AG04450 (cell line): Measurements from ENCODE around the gene CNTN1. TPM values are rescaled to one million over a fixed set of nuclear protein-coding genes. Genes with fewer than 3 reads are reported as not detected.

Experiments used
- CTCF ChIA-PET: fragments of 300-600, 350-600 bp; formaldehyde crosslinking; extraction: SDS; loops from one replicate; lab custom pipeline; 2022; ENCODE audit warnings: antibody characterized with exemption, inconsistent platforms; lab: Charles Lee
- POLR2A ChIA-PET: fragments of 350-600 bp; formaldehyde crosslinking; extraction: SDS; loops from one replicate; lab custom pipeline; 2021; ENCODE audit warnings: antibody characterized with exemption, inconsistent platforms; lab: Yijun Ruan, JAX
- DNase-seq: peaks from one replicate; pipeline ENCODE4 v3.0.0-alpha.2; 2011; ENCODE audit warnings: low read depth, low spot score
- H3K27ac ChIP-seq: one replicate; pipeline ENCODE4 v1.5.1; 2012; ENCODE audit warnings: low read depth, low read length, control low read depth
- H3K27me3 ChIP-seq: one replicate; pipeline ENCODE4 v1.6.0; 2012; ENCODE audit warnings: low read length; ENCODE audit not compliant: control insufficient read depth, insufficient read depth
- H3K4me3 ChIP-seq: 2 replicates; pipeline ENCODE4 v1.5.1; 2011; ENCODE audit warnings: mild to moderate bottlenecking, low read depth, low read length, control low read depth
- H3K9me3 ChIP-seq: 2 replicates; pipeline ENCODE4 v1.5.1; 2012; ENCODE audit warnings: low read length; ENCODE audit not compliant: control insufficient read depth, insufficient read depth
- polyA plus RNA-seq: library from polyadenylated mRNA; depleted of rRNA; stranded (reverse); fragments of >200 nt; gene quantifications from 2 replicates; pipeline ENCODE4 v1.2.3, GENCODE V29; 2011
- TF ChIP-seq, protein P1 (sequence below): IDR thresholded peaks from 2 replicates; pipeline ENCODE4 v1.5.1; 2011; ENCODE audit warnings: low read depth, low read length, control low read depth, inconsistent platforms

Gene CNTN1
- polyA plus RNA-seq, 1 experiment, result 0.19 TPM

DNA sequence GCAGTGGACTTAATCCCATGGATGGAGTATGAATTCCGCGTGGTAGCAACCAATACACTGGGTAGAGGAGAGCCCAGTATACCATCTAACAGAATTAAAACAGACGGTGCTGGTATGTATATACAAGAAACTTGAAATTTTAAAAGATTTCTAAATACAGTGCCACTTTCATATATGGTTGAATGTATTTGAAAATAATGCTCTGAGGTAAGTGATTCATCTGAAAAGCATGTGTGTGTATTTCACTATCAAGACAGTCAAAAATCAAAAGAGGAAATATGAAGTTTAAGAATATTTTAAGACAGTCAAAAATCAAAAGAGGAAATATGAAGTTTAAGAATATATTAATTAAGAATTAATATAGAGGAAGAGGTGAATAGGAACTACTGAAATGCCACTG, 300.9 kb downstream of the CNTN1 start:
- Histone ChIP-seq H3K4me3 (no peak overlapping the region), H3K9me3 (no peaks in the 10 kb centered on the region), H3K27ac (no peak overlapping the region), H3K27me3 (no peaks in the 10 kb centered on the region)
- ChIA-PET CTCF (no interaction called here), POLR2A (no interaction called here)
- TF ChIP-seq, protein P1, sequence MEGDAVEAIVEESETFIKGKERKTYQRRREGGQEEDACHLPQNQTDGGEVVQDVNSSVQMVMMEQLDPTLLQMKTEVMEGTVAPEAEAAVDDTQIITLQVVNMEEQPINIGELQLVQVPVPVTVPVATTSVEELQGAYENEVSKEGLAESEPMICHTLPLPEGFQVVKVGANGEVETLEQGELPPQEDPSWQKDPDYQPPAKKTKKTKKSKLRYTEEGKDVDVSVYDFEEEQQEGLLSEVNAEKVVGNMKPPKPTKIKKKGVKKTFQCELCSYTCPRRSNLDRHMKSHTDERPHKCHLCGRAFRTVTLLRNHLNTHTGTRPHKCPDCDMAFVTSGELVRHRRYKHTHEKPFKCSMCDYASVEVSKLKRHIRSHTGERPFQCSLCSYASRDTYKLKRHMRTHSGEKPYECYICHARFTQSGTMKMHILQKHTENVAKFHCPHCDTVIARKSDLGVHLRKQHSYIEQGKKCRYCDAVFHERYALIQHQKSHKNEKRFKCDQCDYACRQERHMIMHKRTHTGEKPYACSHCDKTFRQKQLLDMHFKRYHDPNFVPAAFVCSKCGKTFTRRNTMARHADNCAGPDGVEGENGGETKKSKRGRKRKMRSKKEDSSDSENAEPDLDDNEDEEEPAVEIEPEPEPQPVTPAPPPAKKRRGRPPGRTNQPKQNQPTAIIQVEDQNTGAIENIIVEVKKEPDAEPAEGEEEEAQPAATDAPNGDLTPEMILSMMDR, result no peak
- no peak for DNase-seq

DNA sequence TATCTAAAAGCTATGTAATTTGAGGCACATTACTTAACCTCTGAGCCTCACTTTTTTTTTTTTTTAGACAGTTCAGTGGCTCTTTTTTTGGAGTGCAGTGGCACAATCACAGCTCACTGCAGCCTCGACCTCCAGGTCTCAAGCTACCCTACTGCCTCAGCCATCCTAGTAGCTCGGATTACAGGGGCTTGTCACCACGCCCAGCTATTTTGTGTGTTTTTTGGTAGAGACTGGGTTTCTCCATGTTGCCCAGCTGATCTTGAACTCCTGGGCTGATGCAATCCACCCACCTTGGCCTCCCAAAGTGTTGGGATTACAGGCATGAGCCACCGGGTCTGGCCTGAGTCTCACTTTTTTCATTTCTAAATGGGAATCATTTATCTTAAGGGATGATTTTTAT, 303.9 kb downstream of the CNTN1 start:
- CTCF ChIA-PET, result no interaction called here
- H3K27ac ChIP-seq, result no peak overlapping the region
- no peak for DNase-seq
- TF ChIP-seq, protein P1, result no peak
- H3K27me3 ChIP-seq, result no peaks in the 10 kb centered on the region
- POLR2A ChIA-PET, result no interaction called here
- H3K9me3 ChIP-seq, result no peaks in the 10 kb centered on the region
- H3K4me3 ChIP-seq, result no peak overlapping the region

GRCh38 chr12:40999210-40999609, 307.0 kb downstream of the CNTN1 start:
- Histone ChIP-seq H3K4me3 (no peak overlapping the region), H3K9me3 (no peaks in the 10 kb centered on the region), H3K27ac (no peak overlapping the region), H3K27me3 (no peaks in the 10 kb centered on the region)
- CTCF ChIA-PET, result no interaction called here
- TF ChIP-seq, protein P1, result no peak
- POLR2A ChIA-PET, result no interaction called here
- no peak for DNase-seq

DNA sequence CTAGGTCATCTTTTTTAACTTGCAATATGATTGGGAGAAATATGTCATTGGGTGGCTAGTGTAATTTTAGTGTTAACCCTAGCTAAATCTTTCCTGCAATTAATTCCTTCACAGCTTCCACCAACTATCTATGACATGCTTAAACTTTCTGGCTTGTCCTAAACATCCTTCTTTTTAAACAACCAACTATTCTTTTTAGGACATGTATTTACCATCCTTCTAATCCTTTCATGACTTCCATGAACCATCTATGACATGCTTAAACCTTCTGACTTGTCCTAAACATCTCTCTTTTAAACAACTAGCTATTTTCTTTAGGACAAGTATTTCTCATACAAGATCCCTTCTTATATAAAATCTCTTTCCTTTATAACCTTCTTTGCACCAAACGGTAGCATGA, 316.2 kb downstream of the CNTN1 start:
- no peak for DNase-seq
- Histone ChIP-seq H3K4me3 (no peak overlapping the region), H3K27ac (no peak overlapping the region), H3K9me3 (peaks cover 14% of the 10 kb centered on the region), H3K27me3 (no peaks in the 10 kb centered on the region)
- ChIA-PET CTCF (no interaction called here), POLR2A (no interaction called here)
- TF ChIP-seq, protein P1, result no peak

- Histone ChIP-seq H3K27ac (no peak overlapping the region), H3K27me3 (no peaks in the 10 kb centered on the region), H3K4me3 (no peak overlapping the region), H3K9me3 (peaks cover 9% of the 10 kb centered on the region)
- TF ChIP-seq, protein P1, result no peak
- DNase-seq, result no peak
- ChIA-PET CTCF (no interaction called here), POLR2A (no interaction called here)
Observed at GRCh38 chr12:41011939-41012338, 319.7 kb downstream of the CNTN1 start.
